Loucy (cell line): ENCODE results near the gene KDM4F.
"Not testable (repeated sequence)": the region's sequence is repeated elsewhere in the genome, so short reads cannot be mapped to it uniquely, and the experiment has no call there.

Source experiments
- H2AFZ ChIP-seq: fragments of 200-600 bp; sonication (generic); 2 replicates; pipeline ENCODE4 v1.6.0; 2016; ENCODE audit warnings: antibody characterized with exemption, mild to moderate bottlenecking, low read length, moderate library complexity
- H3F3A ChIP-seq: fragments of 200-600 bp; 2 replicates; pipeline ENCODE4 v1.6.0; 2016; ENCODE audit warnings: antibody characterized with exemption, low read depth, mild to moderate bottlenecking
- H3K27me3 ChIP-seq: fragments of 200-600 bp; sonication (generic); 2 replicates; pipeline ENCODE4 v1.6.1; 2014; ENCODE audit warnings: low read length, mild to moderate bottlenecking; ENCODE audit not compliant: insufficient read depth, poor library complexity, severe bottlenecking
- H3K36me3 ChIP-seq: fragments of 200-600 bp; sonication (generic); 2 replicates; pipeline ENCODE4 v1.6.1; 2016; ENCODE audit warnings: low read length; ENCODE audit not compliant: insufficient read depth
- H3K4me1 ChIP-seq: fragments of 200-600 bp; sonication (generic); 2 replicates; pipeline ENCODE4 v1.5.1; 2014; ENCODE audit warnings: low read length, mild to moderate bottlenecking; ENCODE audit not compliant: insufficient read depth, poor library complexity, severe bottlenecking
- H3K4me2 ChIP-seq: fragments of 200-600 bp; sonication (generic); 2 replicates; pipeline ENCODE4 v1.6.0; 2014; ENCODE audit warnings: antibody characterized with exemption, low read length, low read depth, mild to moderate bottlenecking; ENCODE audit not compliant: poor library complexity, severe bottlenecking
- H3K4me3 ChIP-seq: fragments of 200-600 bp; sonication (generic); 2 replicates; pipeline ENCODE4 v1.5.1; 2014; ENCODE audit warnings: low read length, mild to moderate bottlenecking, mixed read lengths; ENCODE audit not compliant: poor library complexity, severe bottlenecking
- H3K79me2 ChIP-seq: fragments of 200-600 bp; sonication (generic); 2 replicates; pipeline ENCODE4 v1.6.1; 2014; ENCODE audit warnings: low read length; ENCODE audit not compliant: insufficient read depth
- H3K9ac ChIP-seq: fragments of 200-600 bp; sonication (generic); 2 replicates; pipeline ENCODE4 v1.6.0; 2014; ENCODE audit warnings: mild to moderate bottlenecking, low read depth, low read length, moderate library complexity; ENCODE audit not compliant: poor library complexity, severe bottlenecking
- H3K9me2 ChIP-seq: fragments of 200-600 bp; sonication (generic); replicated peaks from 2 replicates; pipeline ENCODE4 v1.6.1; 2016; ENCODE audit warnings: low read depth, low read length, mixed read lengths
- H3K9me3 ChIP-seq: fragments of 200-600 bp; sonication (generic); 2 replicates; pipeline ENCODE4 v1.6.1; 2014; ENCODE audit warnings: mild to moderate bottlenecking, antibody characterized with exemption, low read length, low read depth; ENCODE audit not compliant: insufficient read depth
- H4K20me1 ChIP-seq: fragments of 200-600 bp; sonication (generic); 2 replicates; pipeline ENCODE4 v1.6.0; 2014; ENCODE audit warnings: antibody characterized with exemption, low read length, mild to moderate bottlenecking; ENCODE audit not compliant: insufficient read depth, poor library complexity, severe bottlenecking
- EZH2phosphoT487 ChIP-seq: fragments of 200-600 bp; IDR thresholded peaks from 2 replicates; pipeline ENCODE4 v1.6.1; 2018; ENCODE audit warnings: antibody characterized with exemption, mild to moderate bottlenecking, moderate library complexity, borderline replicate concordance
- TF ChIP-seq, protein P1 (sequence below): fragments of 200-600 bp; sonication (generic); conservative IDR thresholded peaks from 2 replicates; pipeline ENCODE4 v1.5.1; 2014; ENCODE audit warnings: mild to moderate bottlenecking, antibody characterized with exemption, low read length

The KDM4F gene

GRCh38 chr11:95028357-95028756, 20.9 kb upstream of the KDM4F start:
- no peaks in the 10 kb centered on the region for H3F3A ChIP-seq
- no peak overlapping the region for H2AFZ ChIP-seq
- no peak overlapping the region for H3K9ac ChIP-seq
- no peak overlapping the region for H3K4me2 ChIP-seq
- TF ChIP-seq, protein P1, sequence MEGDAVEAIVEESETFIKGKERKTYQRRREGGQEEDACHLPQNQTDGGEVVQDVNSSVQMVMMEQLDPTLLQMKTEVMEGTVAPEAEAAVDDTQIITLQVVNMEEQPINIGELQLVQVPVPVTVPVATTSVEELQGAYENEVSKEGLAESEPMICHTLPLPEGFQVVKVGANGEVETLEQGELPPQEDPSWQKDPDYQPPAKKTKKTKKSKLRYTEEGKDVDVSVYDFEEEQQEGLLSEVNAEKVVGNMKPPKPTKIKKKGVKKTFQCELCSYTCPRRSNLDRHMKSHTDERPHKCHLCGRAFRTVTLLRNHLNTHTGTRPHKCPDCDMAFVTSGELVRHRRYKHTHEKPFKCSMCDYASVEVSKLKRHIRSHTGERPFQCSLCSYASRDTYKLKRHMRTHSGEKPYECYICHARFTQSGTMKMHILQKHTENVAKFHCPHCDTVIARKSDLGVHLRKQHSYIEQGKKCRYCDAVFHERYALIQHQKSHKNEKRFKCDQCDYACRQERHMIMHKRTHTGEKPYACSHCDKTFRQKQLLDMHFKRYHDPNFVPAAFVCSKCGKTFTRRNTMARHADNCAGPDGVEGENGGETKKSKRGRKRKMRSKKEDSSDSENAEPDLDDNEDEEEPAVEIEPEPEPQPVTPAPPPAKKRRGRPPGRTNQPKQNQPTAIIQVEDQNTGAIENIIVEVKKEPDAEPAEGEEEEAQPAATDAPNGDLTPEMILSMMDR, result no peak
- TF ChIP-seq EZH2phosphoT487, result no peak
- no peaks in the 10 kb centered on the region for H3K9me2 ChIP-seq
- no peaks in the 10 kb centered on the region for H3K36me3 ChIP-seq
- H3K79me2 ChIP-seq, result no peaks in the 10 kb centered on the region
- H3K27me3 ChIP-seq, result no peaks in the 10 kb centered on the region
- no peaks in the 10 kb centered on the region for H4K20me1 ChIP-seq
- no peaks in the 10 kb centered on the region for H3K9me3 ChIP-seq
- H3K4me3 ChIP-seq, result no peak overlapping the region
- no peaks in the 10 kb centered on the region for H3K4me1 ChIP-seq

- no peaks in the 10 kb centered on the region for H3K9me3 ChIP-seq
- H3K4me3 ChIP-seq, result no peak overlapping the region
- no peak for TF ChIP-seq EZH2phosphoT487
- TF ChIP-seq, protein P1, result no peak
- H3K36me3 ChIP-seq, result no peaks in the 10 kb centered on the region
- no peaks in the 10 kb centered on the region for H3F3A ChIP-seq
- no peaks in the 10 kb centered on the region for H3K4me1 ChIP-seq
- H3K9me2 ChIP-seq, result no peaks in the 10 kb centered on the region
- no peaks in the 10 kb centered on the region for H3K79me2 ChIP-seq
- no peaks in the 10 kb centered on the region for H4K20me1 ChIP-seq
- H3K4me2 ChIP-seq, result no peak overlapping the region
- no peak overlapping the region for H3K9ac ChIP-seq
- H2AFZ ChIP-seq, result no peak overlapping the region
- H3K27me3 ChIP-seq, result no peaks in the 10 kb centered on the region
Measured at GRCh38 chr11:95033051-95033450, 16.2 kb upstream of the KDM4F start.

DNA sequence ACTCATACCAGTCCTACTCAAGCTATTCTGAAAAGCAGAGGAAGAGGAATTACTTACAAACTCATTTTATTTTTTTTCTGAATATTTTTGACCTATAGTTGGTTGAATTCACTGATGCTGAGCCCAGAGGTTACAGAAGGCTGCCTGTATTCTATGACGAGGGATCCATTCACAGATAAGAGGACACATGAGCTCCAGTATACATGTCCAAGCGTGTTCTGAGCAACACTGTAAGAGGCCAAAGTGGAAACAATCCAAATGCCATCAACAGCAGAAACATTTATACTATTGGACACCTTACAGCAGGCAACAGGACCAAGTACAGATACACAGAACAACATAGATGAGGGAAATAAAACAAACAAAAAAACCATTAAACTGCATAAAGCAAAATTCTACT, 13.9 kb upstream of the KDM4F start:
- H4K20me1 ChIP-seq, result no peaks in the 10 kb centered on the region
- no peaks in the 10 kb centered on the region for H3K9me2 ChIP-seq
- no peaks in the 10 kb centered on the region for H3K36me3 ChIP-seq
- no peak overlapping the region for H3K4me3 ChIP-seq
- H3K79me2 ChIP-seq, result no peaks in the 10 kb centered on the region
- no peaks in the 10 kb centered on the region for H3K9me3 ChIP-seq
- TF ChIP-seq, protein P1, result no peak
- no peak for TF ChIP-seq EZH2phosphoT487
- no peak overlapping the region for H3K9ac ChIP-seq
- H3K4me2 ChIP-seq, result no peak overlapping the region
- H3K4me1 ChIP-seq, result no peaks in the 10 kb centered on the region
- H2AFZ ChIP-seq, result no peak overlapping the region
- no peaks in the 10 kb centered on the region for H3K27me3 ChIP-seq
- no peaks in the 10 kb centered on the region for H3F3A ChIP-seq

GRCh38 chr11:95037356-95038035, 11.7 kb upstream of the KDM4F start:
- H3K9me2 ChIP-seq, H2AFZ ChIP-seq, H3K27me3 ChIP-seq, H3F3A ChIP-seq, H3K36me3 ChIP-seq, H3K4me1 ChIP-seq, H3K4me2 ChIP-seq, H3K9me3 ChIP-seq, H3K9ac ChIP-seq, H4K20me1 ChIP-seq, H3K4me3 ChIP-seq, H3K79me2 ChIP-seq: not testable (repeated sequence)
